Measurements from ENCODE around the gene USP17L5.
"Not testable (repeated sequence)": the region's sequence is repeated elsewhere in the genome, so short reads cannot be mapped to it uniquely, and the experiment has no call there.

Gene USP17L5, protein sequence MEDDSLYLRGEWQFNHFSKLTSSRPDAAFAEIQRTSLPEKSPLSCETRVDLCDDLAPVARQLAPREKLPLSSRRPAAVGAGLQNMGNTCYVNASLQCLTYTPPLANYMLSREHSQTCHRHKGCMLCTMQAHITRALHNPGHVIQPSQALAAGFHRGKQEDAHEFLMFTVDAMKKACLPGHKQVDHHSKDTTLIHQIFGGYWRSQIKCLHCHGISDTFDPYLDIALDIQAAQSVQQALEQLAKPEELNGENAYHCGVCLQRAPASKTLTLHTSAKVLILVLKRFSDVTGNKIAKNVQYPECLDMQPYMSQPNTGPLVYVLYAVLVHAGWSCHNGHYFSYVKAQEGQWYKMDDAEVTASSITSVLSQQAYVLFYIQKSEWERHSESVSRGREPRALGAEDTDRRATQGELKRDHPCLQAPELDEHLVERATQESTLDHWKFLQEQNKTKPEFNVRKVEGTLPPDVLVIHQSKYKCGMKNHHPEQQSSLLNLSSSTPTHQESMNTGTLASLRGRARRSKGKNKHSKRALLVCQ

GRCh38 chr4:9339103-9339502, at the start of gene USP17L5:
TSS of gene USP17L5 (plus strand) at chr4:9339403. CDS start at chr4:9339403, 0 bp downstream.
- DNase-seq (ENCODE audit: low read depth in 2 of 2): not testable (repeated sequence)

DNA sequence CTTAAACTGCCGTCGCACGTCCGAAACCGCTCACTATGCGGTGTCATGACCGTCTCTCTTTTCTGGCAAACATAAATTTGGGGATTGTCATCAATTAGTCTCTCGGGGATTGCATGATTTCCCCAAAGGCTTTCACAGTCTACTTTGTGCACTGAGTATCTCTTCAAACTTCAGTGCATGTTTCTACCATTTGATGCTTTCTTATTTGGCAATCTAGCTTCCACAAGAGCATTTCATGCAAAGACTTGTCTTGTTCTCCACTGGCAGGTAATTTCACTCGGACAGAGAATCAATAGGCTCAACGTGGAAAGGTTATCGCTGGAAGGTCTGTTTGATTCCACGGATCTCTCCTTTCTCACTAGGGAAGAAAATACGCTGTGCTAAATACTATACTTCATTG, 15.0 kb upstream of the USP17L5 start:
- DNase-seq (ENCODE audit: low read depth in 2 of 2): not testable (repeated sequence)

DNA sequence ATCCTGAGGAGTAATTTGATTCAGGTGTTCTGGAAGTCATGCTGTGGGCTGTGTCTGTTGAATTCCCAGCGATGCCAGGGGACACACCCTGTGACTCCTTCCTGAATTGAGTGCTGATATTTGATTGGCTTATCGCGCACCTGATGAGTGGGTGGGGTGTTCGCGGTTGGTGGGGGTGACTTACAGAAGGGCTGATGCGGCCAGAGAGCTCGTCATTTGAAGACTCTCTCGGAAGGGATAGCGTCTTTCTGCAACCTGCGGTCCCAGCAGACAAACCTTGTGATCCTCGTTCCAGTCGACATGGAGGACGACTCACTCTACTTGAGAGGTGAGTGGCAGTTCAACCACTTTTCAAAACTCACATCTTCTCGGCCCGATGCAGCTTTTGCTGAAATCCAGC, 14.3 kb upstream of the USP17L5 start, which contains the start of gene USP17L24:
TSS of gene USP17L24 (plus strand) at position 301 of the 400 bp plus-strand sequence. CDS start at position 301, 0 bp downstream.
- DNase-seq (ENCODE audit: low read depth in 2 of 2): not testable (repeated sequence)

- not testable (repeated sequence) for DNase-seq (ENCODE audit: low read depth in 2 of 2)
Observed at GRCh38 chr4:9329611-9330010, 9.6 kb upstream of the USP17L5 start, which contains the start of gene USP17L25. TSS of gene USP17L25 (plus strand) at chr4:9329911. CDS start at chr4:9329911, 0 bp downstream.

- DNase-seq (ENCODE audit: low read depth in 2 of 2): not testable (repeated sequence)
Observed at GRCh38 chr4:9334358-9334757, 4.8 kb upstream of the USP17L5 start, which contains the start of gene USP17L26. TSS of gene USP17L26 (plus strand) at chr4:9334658. CDS start at chr4:9334658, 0 bp downstream.

GRCh38 chr4:9343848-9344247, 4.6 kb downstream of the USP17L5 start, which contains the start of gene USP17L27:
TSS of gene USP17L27 (plus strand) at chr4:9344148. CDS start at chr4:9344148, 0 bp downstream.
- DNase-seq (ENCODE audit: low read depth in 2 of 2): not testable (repeated sequence)

DNA sequence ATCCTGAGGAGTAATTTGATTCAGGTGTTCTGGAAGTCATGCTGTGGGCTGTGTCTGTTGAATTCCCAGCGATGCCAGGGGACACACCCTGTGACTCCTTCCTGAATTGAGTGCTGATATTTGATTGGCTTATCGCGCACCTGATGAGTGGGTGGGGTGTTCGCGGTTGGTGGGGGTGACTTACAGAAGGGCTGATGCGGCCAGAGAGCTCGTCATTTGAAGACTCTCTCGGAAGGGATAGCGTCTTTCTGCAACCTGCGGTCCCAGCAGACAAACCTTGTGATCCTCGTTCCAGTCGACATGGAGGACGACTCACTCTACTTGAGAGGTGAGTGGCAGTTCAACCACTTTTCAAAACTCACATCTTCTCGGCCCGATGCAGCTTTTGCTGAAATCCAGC, 9.4 kb downstream of the USP17L5 start, which contains the start of gene USP17L28:
TSS of gene USP17L28 (plus strand) at position 301 of the 400 bp plus-strand sequence. CDS start at position 301, 0 bp downstream.
- DNase-seq (ENCODE audit: low read depth in 2 of 2): not testable (repeated sequence)

DNA sequence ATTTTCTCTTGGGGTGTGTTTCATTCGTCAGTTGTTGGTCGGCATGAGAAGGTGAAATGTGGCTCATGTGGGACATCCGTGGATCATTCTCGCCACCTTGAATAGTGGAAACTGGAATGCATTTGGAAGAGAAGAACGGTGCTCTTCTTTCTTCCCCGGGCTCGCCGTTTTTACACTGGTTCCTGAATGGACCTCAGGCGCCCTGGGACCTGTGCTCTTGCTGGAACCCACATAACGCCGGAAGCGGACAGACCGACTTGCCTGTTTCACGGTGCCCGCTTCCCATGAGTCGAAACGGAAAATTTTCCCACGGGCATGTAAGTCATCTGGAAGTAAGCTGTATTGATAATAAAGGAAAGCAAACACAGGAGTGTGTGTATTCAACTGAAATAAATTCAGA, 11.7 kb downstream of the USP17L5 start:
- not testable (repeated sequence) for DNase-seq (ENCODE audit: low read depth in 2 of 2)

GRCh38 chr4:9353338-9353737, 14.1 kb downstream of the USP17L5 start, which contains the start of gene USP17L29:
TSS of gene USP17L29 (plus strand) at chr4:9353638. CDS start at chr4:9353638, 0 bp downstream.
- DNase-seq (ENCODE audit: low read depth in 2 of 2): not testable (repeated sequence)

- not testable (repeated sequence) for DNase-seq (ENCODE audit: low read depth in 2 of 2)
Observed at GRCh38 chr4:9362829-9363228, 23.6 kb downstream of the USP17L5 start, which contains the start of gene USP17L30. TSS of gene USP17L30 (plus strand) at chr4:9363129. CDS start at chr4:9363129, 0 bp downstream.

- DNase-seq (ENCODE audit: low read depth in 2 of 2): not testable (repeated sequence)
Observed at GRCh38 chr4:9379881-9380280, 40.7 kb downstream of the USP17L5 start.

- DNase-seq (ENCODE audit: low read depth in 2 of 2): peak in 1 of 2 donors; percentile 36
Observed at GRCh38 chr4:9381012-9381534, 41.9 kb downstream of the USP17L5 start.

DNA sequence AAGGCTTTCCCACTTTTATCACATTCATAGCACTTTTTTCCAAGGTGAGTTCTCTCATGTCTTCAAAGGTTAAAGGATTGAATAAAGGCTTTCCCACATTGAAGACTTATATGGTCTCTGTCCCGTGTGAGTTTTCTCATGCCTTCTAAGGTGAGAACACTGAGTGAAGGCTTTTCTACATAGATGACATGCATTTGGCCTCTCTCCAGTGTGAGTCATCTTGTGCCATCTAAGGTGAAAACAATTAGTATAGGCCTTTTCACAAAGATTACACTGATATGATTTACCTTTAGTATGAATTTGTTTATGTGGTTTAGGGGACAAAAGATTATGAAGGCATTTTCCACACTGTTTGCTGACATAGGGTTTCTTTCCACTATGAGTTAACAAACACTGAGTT, 44.9 kb downstream of the USP17L5 start:
- DNase-seq (ENCODE audit: low read depth in 2 of 2): no peak

- not testable (repeated sequence) for DNase-seq (ENCODE audit: low read depth in 2 of 2)
Observed at GRCh38 chr4:9389001-9389400, 49.8 kb downstream of the USP17L5 start.

Measured in stimulated activated CD8-positive, alpha-beta memory T cell treated with anti-CD3 and anti-CD28 coated beads, Interleukin-7, amount 100 ng/mL, for 4 hours (primary cell).